GM12874 (cell line): Measurements from ENCODE around the gene ABAT.

ENCODE experiments used
- TF ChIP-seq, protein P1 (sequence below): IDR thresholded peaks from 2 replicates; pipeline ENCODE4 v1.5.1; 2011; ENCODE audit warnings: low read depth, mild to moderate bottlenecking, control low read depth, low read length, moderate library complexity; ENCODE audit not compliant: insufficient read depth

ABAT gene

DNA sequence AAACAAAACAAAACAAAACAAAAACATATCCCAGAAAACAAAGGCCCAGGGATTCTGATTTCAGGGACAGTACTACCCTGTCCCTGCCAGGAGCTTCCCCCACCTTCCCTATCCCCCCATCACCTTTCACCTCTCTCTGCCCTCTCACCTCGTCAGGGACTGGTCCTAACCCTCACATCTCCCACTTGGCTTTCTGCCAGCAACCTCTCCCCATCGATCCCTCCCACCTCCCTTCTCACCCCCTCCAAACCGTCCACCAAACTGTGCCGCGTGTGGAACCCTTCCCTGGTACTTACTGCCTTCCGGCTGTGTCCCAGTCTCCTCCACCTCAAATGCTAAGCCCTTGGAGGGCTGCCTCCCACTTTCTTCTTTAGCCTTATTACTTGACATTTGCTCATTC lies 86.7 kb downstream of the ABAT start:
- TF ChIP-seq, protein P1, sequence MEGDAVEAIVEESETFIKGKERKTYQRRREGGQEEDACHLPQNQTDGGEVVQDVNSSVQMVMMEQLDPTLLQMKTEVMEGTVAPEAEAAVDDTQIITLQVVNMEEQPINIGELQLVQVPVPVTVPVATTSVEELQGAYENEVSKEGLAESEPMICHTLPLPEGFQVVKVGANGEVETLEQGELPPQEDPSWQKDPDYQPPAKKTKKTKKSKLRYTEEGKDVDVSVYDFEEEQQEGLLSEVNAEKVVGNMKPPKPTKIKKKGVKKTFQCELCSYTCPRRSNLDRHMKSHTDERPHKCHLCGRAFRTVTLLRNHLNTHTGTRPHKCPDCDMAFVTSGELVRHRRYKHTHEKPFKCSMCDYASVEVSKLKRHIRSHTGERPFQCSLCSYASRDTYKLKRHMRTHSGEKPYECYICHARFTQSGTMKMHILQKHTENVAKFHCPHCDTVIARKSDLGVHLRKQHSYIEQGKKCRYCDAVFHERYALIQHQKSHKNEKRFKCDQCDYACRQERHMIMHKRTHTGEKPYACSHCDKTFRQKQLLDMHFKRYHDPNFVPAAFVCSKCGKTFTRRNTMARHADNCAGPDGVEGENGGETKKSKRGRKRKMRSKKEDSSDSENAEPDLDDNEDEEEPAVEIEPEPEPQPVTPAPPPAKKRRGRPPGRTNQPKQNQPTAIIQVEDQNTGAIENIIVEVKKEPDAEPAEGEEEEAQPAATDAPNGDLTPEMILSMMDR, result no peak

DNA sequence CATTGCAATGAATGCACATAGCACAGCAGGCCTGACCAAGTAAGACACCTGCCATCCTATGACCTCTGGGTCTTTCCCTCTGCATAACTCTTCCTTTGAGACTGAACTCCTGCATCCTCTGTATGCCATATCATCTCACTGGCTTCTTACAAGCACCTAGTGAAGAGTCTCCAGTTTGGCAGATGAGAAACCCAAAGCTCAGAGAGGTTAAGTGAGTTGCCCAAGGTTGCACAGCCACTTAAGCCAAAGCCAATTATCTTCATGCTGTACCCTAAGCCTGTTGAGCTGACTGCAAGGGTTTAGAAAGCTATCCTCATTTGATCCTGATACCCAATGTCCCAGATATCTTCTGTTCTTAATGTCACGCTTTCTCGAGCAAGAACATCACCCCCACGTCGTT lies 87.8 kb downstream of the ABAT start:
- TF ChIP-seq, protein P1, result no peak

DNA sequence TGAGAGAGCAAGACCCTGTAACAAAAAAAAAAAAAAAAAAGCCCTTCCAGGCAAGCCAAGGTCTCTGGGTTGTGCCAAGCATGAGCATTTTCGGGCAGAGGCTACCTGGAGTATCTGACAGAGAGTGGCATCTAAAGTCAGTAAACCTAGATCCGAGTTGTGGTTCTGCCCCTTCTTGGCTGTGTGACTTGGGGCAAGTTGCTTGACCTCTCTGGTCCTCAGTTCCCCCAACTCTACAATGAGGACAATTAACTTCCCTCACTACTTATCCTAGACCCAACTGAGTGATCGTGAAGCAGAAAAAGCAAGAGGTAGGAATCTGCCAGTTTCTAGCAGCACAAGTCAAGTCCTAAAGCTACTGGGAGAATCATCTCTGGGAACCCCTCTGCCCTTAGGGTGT lies 88.7 kb downstream of the ABAT start:
- TF ChIP-seq, protein P1, result no peak

DNA sequence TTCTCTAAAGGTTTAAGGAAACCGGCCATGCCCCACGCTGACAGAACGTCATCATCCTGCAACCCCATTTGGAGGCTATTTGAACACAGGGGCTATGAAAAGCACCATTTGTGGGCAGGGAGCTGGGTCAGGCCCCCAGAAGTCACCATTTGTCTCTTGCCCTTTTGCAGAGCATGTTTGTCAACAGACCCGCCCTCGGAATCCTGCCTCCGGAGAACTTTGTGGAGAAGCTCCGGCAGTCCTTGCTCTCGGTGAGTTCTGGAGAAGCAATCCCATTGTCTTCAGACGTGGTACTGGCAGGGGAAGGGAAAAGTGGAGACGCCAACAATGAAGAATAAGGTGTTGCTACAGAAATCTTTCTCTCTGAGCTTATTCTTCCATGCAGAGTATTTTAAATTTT lies 89.5 kb downstream of the ABAT start:
- TF ChIP-seq, protein P1, result no peak

DNA sequence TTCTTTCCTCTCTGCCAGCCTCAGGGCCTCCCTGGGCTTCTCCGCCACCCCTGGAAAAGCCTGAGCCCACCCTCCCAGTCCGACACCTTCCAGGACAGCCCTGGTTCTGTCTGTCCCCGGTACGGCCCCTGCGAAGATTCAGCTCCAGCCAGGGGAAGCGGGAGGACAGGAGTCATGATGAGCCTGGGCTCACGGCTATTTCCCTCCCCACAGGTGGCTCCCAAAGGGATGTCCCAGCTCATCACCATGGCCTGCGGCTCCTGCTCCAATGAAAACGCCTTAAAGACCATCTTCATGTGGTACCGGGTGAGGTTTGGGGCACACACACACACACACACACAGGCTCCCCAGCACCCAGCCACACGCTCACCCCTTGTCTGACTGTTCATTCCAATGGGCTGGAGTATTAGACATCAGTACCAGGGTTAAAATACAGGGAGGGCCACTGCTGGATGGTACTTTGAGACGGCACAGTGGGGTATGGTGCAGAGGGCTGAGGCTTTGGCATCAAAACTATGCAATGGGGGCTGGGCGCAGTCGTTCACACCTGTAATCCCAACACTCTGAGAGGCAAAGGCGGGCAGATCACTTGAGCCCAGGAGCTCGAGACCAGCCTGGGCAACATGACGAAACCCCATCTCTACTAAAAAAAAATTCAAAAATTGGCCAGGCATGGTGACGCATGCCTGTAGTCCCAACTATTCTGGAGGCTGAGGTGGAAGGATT lies 90.3 kb downstream of the ABAT start:
- TF ChIP-seq, protein P1, result no peak

DNA sequence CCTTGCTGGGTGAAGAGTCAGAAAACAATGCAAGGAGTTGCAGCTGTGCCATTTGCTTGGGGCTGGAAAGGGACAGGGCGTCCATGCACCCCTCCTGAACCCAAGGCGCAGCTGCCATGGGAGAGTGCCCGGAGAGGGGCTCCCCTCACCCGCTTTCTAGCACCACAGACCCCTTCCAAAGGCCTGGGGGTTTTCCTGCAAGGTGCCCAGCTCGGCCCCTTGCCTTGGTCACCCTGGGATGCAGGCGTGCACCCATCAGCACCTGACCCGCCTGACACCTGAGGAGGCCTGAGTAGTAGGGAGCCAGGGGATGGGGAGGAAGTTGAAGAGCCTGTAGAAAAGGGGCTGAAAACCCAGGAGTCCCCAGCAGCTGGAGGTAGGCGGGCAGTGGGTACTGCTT lies 92.8 kb downstream of the ABAT start:
- TF ChIP-seq, protein P1, result no peak

DNA sequence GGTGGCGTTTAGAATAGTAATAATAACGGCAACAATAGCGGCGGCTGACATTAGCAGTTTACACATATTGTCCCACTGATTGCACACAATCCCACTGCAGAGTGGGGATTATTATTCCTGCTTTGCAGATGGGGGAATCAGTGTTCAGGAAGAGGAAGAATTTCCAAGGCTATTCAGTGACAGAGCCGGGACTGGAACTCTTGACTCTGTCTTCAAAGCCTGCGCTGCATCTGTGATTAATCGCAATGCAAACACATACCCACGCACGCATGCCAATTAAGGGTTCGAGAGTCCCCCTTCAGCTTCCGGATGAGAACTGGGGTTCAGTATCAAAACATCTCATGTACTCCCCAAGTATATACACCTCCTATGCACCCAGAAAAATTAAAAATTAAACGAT lies 93.9 kb downstream of the ABAT start:
- TF ChIP-seq, protein P1, result no peak
